WTC11 (cell line): Measurements from ENCODE around the gene A1CF.

Experiments
- ATF3 ChIP-seq: sonication (generic); formaldehyde crosslinking; conservative IDR thresholded peaks from 2 replicates; pipeline ENCODE4 v1.8.1; 2022; ENCODE audit warnings: mild to moderate bottlenecking, missing genetic modification reagents
- CREB1 ChIP-seq: sonication (generic); formaldehyde crosslinking; IDR thresholded peaks from 2 replicates; pipeline ENCODE4 v1.8.0; 2023; ENCODE audit warnings: mild to moderate bottlenecking, missing genetic modification reagents
- CTCF ChIP-seq: fragments of 200-600 bp; IDR thresholded peaks from 2 replicates; pipeline ENCODE4 v1.8.0; 2022; ENCODE audit warnings: antibody characterized with exemption
- NFYB ChIP-seq: sonication (generic); formaldehyde crosslinking; conservative IDR thresholded peaks from 2 replicates; pipeline ENCODE4 v1.8.0; 2022; ENCODE audit warnings: low read depth, missing genetic modification reagents
- SP1 ChIP-seq: sonication (generic); formaldehyde crosslinking; conservative IDR thresholded peaks from 2 replicates; pipeline ENCODE4 v1.8.1; 2022; ENCODE audit warnings: missing genetic modification reagents
- ZBTB43 ChIP-seq: sonication (generic); formaldehyde crosslinking; IDR thresholded peaks from 2 replicates; pipeline ENCODE4 v1.8.1; 2023; ENCODE audit warnings: mild to moderate bottlenecking, missing genetic modification reagents
- ZNF121 ChIP-seq: sonication (generic); formaldehyde crosslinking; IDR thresholded peaks from 2 replicates; pipeline ENCODE4 v1.8.0; 2023; ENCODE audit warnings: missing genetic modification reagents

GRCh38 chr10:50832171-50832751, 53.2 kb downstream of the A1CF start:
- no peak for TF ChIP-seq CREB1 (CRISPR knock-in tag)
- TF ChIP-seq ZBTB43 (CRISPR knock-in tag) = no peak
- TF ChIP-seq CTCF = no peak
- TF ChIP-seq ATF3 (CRISPR knock-in tag) = no peak
- no peak for TF ChIP-seq NFYB
- TF ChIP-seq SP1 (CRISPR knock-in tag) = no peak
- TF ChIP-seq ZNF121 (CRISPR knock-in tag) = no peak
